Measurements from ENCODE around the gene ZRANB3. TPM values are rescaled to one million over a fixed set of nuclear protein-coding genes. Genes with fewer than 3 reads are reported as not detected.

The ZRANB3 gene
- total and polyA plus RNA-seq, 2 donors (not counting 3 experiments of a cell fraction or from before 2014, with no cell fraction given): 2.2 to 6.0 TPM

DNA sequence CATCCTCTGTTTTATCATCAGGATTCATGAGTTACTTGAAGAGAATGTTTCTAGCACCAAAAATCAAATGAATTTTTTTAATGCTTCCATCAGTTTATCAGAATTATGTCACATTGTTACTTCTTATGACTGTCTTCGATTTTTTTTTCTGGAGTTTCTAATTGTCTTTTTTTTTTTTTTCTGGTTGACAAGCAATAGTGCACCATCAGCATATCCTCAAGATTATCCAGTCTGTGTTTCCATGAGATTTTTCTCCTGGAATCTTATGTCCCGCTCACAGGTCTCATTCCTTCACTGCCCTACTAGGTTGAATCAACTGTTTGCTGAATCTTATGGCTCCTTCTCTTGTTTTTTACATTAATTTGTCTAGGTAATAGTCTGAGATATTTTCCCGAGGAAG, 16.3 kb upstream of the ZRANB3 start:
- Histone ChIP-seq H3K9me1 (replicated peaks; ENCODE audit: control insufficient read depth, extremely low read depth, insufficient read depth, low read length) (peaks cover 2% of the 10 kb centered on the region), H3K27ac (ENCODE audit: insufficient read depth, low read depth, low read length) (no peak overlapping the region), H3K4me2 (ENCODE audit: insufficient read depth, low read length) (no peak overlapping the region), H3K4me1 (ENCODE audit: control insufficient read depth, extremely low read depth, insufficient read depth, low read length) (no peaks in the 10 kb centered on the region), H3K79me2 (ENCODE audit: control insufficient read depth, insufficient read depth, low read length) (peaks cover 52% of the 10 kb centered on the region), H2AFZ (ENCODE audit: low read depth, low read length) (no peak overlapping the region), H3K27me3 (ENCODE audit: control insufficient read depth in 2 of 2, insufficient read depth in 2 of 2, low read length in 2 of 2) (no peaks in the 10 kb centered on the region), H3K9me3 (replicated peaks; ENCODE audit: control insufficient read depth, insufficient read depth, low read length) (no peaks in the 10 kb centered on the region), H3K4me3 (replicated peaks in 1 of 3; ENCODE audit: insufficient read depth in 1 of 3, low read depth in 1 of 3, low read length in 3 of 3) (no peak overlapping the region), H3K9ac (replicated peaks; ENCODE audit: extremely low read depth, insufficient read depth, low read length) (no peak overlapping the region), H3K36me3 (ENCODE audit: control insufficient read depth in 2 of 2, extremely low read depth in 1 of 2, insufficient read depth in 2 of 2, low read length in 2 of 2) (no peaks in the 10 kb centered on the region), H4K20me1 (replicated peaks; ENCODE audit: control insufficient read depth, extremely low read depth, insufficient read depth, low read length) (peaks cover 3% of the 10 kb centered on the region)
- no peak for TF ChIP-seq FOS (IDR thresholded peaks at IDR 0.05; ENCODE audit: borderline replicate concordance, insufficient read depth, low read length)
- TF ChIP-seq POLR2A (IDR thresholded peaks at IDR 0.05; ENCODE audit: low read depth, low read length): no peak
- no peak for TF ChIP-seq MYC (IDR thresholded peaks at IDR 0.05; ENCODE audit: low read depth, low read length)
- TF ChIP-seq, protein P1, sequence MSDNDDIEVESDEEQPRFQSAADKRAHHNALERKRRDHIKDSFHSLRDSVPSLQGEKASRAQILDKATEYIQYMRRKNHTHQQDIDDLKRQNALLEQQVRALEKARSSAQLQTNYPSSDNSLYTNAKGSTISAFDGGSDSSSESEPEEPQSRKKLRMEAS (IDR thresholded peaks at IDR 0.05; ENCODE audit: insufficient read depth, insufficient read length): no peak
- TF ChIP-seq JUN (IDR thresholded peaks at IDR 0.05; ENCODE audit: borderline replicate concordance, insufficient read depth, insufficient read length, low read depth): no peak
- TF ChIP-seq GATA2 (IDR thresholded peaks at IDR 0.05; ENCODE audit: insufficient read depth, insufficient read length, low read depth, low read length): no peak
- no peak for TF ChIP-seq EZH2 (IDR thresholded peaks at IDR 0.05; ENCODE audit: borderline replicate concordance, low read depth, low read length, severe bottlenecking)
- TF ChIP-seq POLR2AphosphoS5 (IDR thresholded peaks at IDR 0.05; ENCODE audit: insufficient read depth, low read depth, low read length): no peak
- TF ChIP-seq, protein P2, sequence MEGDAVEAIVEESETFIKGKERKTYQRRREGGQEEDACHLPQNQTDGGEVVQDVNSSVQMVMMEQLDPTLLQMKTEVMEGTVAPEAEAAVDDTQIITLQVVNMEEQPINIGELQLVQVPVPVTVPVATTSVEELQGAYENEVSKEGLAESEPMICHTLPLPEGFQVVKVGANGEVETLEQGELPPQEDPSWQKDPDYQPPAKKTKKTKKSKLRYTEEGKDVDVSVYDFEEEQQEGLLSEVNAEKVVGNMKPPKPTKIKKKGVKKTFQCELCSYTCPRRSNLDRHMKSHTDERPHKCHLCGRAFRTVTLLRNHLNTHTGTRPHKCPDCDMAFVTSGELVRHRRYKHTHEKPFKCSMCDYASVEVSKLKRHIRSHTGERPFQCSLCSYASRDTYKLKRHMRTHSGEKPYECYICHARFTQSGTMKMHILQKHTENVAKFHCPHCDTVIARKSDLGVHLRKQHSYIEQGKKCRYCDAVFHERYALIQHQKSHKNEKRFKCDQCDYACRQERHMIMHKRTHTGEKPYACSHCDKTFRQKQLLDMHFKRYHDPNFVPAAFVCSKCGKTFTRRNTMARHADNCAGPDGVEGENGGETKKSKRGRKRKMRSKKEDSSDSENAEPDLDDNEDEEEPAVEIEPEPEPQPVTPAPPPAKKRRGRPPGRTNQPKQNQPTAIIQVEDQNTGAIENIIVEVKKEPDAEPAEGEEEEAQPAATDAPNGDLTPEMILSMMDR (IDR thresholded peaks at IDR 0.05; ENCODE audit: extremely low read depth in 1 of 2, insufficient read depth in 1 of 2, low read depth in 1 of 2, low read length in 2 of 2): no peak
- FAIRE-seq (no peak), DNase-seq (ENCODE audit: low read depth, low spot score) (no peak)
- dilution Hi-C loops (cut with MboI; ENCODE audit: extremely low pct_ligation_motif_present, low sequenced_read_pairs): no loop called here
- intact Hi-C loops (cut with micrococcal nuclease): no loop called here
- BruUV-seq (replicated peaks): no TSS peak
- CTCF ChIA-PET: no interaction called here
- POLR2A ChIA-PET: no interaction called here

Measured in endothelial cell of umbilical vein (primary cell).